ENCODE results near the gene ATP13A3. TPM values are rescaled to one million over a fixed set of nuclear protein-coding genes. Genes with fewer than 3 reads are reported as not detected.

Gene ATP13A3
- total and polyA plus RNA-seq, 4 donors = 26.6 to 166 (median 75.5) TPM

DNA sequence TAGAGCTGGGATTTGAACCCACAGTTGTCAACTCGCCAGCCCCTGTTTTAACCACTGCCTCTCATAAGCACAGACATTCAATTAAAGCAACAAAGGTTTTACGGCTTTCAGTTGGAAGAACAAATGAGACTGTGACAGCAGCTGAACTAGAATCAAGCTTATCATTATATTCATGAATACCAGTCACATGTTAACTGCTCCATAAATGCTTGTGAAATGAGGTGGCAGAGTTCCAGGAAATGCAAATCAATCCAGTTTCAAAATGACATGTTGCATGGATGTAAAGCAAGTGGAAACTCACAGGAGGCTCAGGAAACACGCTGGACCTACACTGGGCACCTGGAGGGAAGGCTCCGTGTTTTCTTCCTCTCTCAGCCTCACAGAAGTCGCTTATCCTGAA, 91.6 kb downstream of the ATP13A3 start:
- TF ChIP-seq, protein P1, sequence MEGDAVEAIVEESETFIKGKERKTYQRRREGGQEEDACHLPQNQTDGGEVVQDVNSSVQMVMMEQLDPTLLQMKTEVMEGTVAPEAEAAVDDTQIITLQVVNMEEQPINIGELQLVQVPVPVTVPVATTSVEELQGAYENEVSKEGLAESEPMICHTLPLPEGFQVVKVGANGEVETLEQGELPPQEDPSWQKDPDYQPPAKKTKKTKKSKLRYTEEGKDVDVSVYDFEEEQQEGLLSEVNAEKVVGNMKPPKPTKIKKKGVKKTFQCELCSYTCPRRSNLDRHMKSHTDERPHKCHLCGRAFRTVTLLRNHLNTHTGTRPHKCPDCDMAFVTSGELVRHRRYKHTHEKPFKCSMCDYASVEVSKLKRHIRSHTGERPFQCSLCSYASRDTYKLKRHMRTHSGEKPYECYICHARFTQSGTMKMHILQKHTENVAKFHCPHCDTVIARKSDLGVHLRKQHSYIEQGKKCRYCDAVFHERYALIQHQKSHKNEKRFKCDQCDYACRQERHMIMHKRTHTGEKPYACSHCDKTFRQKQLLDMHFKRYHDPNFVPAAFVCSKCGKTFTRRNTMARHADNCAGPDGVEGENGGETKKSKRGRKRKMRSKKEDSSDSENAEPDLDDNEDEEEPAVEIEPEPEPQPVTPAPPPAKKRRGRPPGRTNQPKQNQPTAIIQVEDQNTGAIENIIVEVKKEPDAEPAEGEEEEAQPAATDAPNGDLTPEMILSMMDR (IDR thresholded peaks at IDR 0.05; ENCODE audit: control extremely low read depth, extremely low read depth) = no peak
- WGBS, 2 donors = 88 to 91% methylated on average over 5 of the region's 5 CpGs
- no peak overlapping the region for H3K9ac ChIP-seq (ENCODE audit: insufficient read depth in 1 of 2, low read length in 2 of 2)
- peaks cover 5 to 32% (median 23%) of the 10 kb centered on the region in 3 donors for H3K27me3 ChIP-seq (ENCODE audit: control insufficient read depth in 3 of 3, insufficient read depth in 3 of 3, low read length in 2 of 3)
- peaks cover 0 to 5% (median under 1%) of the 10 kb centered on the region in 4 donors for H3K9me3 ChIP-seq (ENCODE audit: control insufficient read depth in 4 of 4, insufficient read depth in 3 of 4, low read length in 3 of 4)
- ATAC-seq (ENCODE audit: insufficient read depth, low FRiP score) = no peak
- peak in 2 of 3 donors; percentile 44 to 49 for DNase-seq
- H3K4me3 ChIP-seq = no peak overlapping the region
- no peaks in the 10 kb centered on the region for H3K36me3 ChIP-seq (ENCODE audit: control insufficient read depth in 4 of 4, insufficient read depth in 4 of 4, low read length in 4 of 4)
- H3K27ac ChIP-seq (ENCODE audit: low read depth in 1 of 2, low read length in 1 of 2) = no peak overlapping the region
- peaks cover 0 to 29% (median 14%) of the 10 kb centered on the region in 5 donors for H3K4me1 ChIP-seq (ENCODE audit: control insufficient read depth in 5 of 5, insufficient read depth in 5 of 5, low read length in 5 of 5)

GRCh38 chr3:194392576-194392975, 94.2 kb downstream of the ATP13A3 start:
- WGBS, 2 donors = 87 to 90% methylated on average over 7 of the region's 7 CpGs
- H3K4me1 ChIP-seq (ENCODE audit: control insufficient read depth in 5 of 5, insufficient read depth in 5 of 5, low read length in 5 of 5) = peaks cover 0 to 17% (median 7%) of the 10 kb centered on the region in 5 donors
- no peak for DNase-seq
- no peak overlapping the region for H3K4me3 ChIP-seq
- peaks cover 2 to 11% (median 5%) of the 10 kb centered on the region in 3 donors for H3K27me3 ChIP-seq (ENCODE audit: control insufficient read depth in 3 of 3, insufficient read depth in 3 of 3, low read length in 2 of 3)
- H3K9ac ChIP-seq (ENCODE audit: insufficient read depth in 1 of 2, low read length in 2 of 2) = no peak overlapping the region
- ATAC-seq (ENCODE audit: insufficient read depth, low FRiP score) = no peak
- peaks cover 0 to 5% (median 0%) of the 10 kb centered on the region in 4 donors for H3K9me3 ChIP-seq (ENCODE audit: control insufficient read depth in 4 of 4, insufficient read depth in 3 of 4, low read length in 3 of 4)
- no peaks in the 10 kb centered on the region for H3K36me3 ChIP-seq (ENCODE audit: control insufficient read depth in 4 of 4, insufficient read depth in 4 of 4, low read length in 4 of 4)
- TF ChIP-seq, protein P1 (IDR thresholded peaks at IDR 0.05; ENCODE audit: control extremely low read depth, extremely low read depth) = no peak
- no peak overlapping the region for H3K27ac ChIP-seq (ENCODE audit: low read depth in 1 of 2, low read length in 1 of 2)

- Histone ChIP-seq H3K9me3 (ENCODE audit: control insufficient read depth in 4 of 4, insufficient read depth in 3 of 4, low read length in 3 of 4) (peaks cover 0 to 5% (median 0%) of the 10 kb centered on the region in 4 donors), H3K4me1 (ENCODE audit: control insufficient read depth in 5 of 5, insufficient read depth in 5 of 5, low read length in 5 of 5) (peaks cover 0 to under 1% (median 0%) of the 10 kb centered on the region in 5 donors), H3K4me3 (no peak overlapping the region), H3K36me3 (ENCODE audit: control insufficient read depth in 4 of 4, insufficient read depth in 4 of 4, low read length in 4 of 4) (no peaks in the 10 kb centered on the region), H3K9ac (ENCODE audit: insufficient read depth in 1 of 2, low read length in 2 of 2) (no peak overlapping the region), H3K27me3 (ENCODE audit: control insufficient read depth in 3 of 3, insufficient read depth in 3 of 3, low read length in 2 of 3) (peaks cover 0 to 6% (median 0%) of the 10 kb centered on the region in 3 donors), H3K27ac (ENCODE audit: low read depth in 1 of 2, low read length in 1 of 2) (no peak overlapping the region)
- TF ChIP-seq, protein P1 (IDR thresholded peaks at IDR 0.05; ENCODE audit: control extremely low read depth, extremely low read depth) = no peak
- ATAC-seq (ENCODE audit: insufficient read depth, low FRiP score) (no peak), DNase-seq (no peak)
Measured at GRCh38 chr3:194390835-194391234, 96.0 kb downstream of the ATP13A3 start.

DNA sequence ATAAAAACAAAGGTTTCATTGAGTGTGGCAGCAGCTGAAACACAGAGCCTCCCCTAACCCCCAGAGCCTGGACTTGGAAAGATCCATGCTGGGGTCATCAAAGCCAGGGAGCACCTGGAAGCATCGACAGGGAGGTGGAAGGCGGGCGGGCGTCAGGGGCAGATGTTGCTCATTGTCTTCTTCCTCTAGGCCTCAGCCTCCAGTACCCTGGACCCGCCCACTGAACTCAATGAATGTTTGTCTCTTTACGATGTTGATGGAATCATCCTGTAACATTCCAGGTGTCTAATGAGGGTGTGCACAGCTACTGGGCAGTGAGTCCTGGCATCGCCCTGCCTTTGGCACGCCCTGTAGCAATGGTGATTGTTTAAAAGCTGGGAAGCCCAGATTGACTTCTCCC, 97.5 kb downstream of the ATP13A3 start:
- ATAC-seq (ENCODE audit: insufficient read depth, low FRiP score) (no peak), DNase-seq (no peak)
- peaks cover 0 to 5% (median 0%) of the 10 kb centered on the region in 4 donors for H3K9me3 ChIP-seq (ENCODE audit: control insufficient read depth in 4 of 4, insufficient read depth in 3 of 4, low read length in 3 of 4)
- no peak overlapping the region for H3K9ac ChIP-seq (ENCODE audit: insufficient read depth in 1 of 2, low read length in 2 of 2)
- no peaks in the 10 kb centered on the region for H3K36me3 ChIP-seq (ENCODE audit: control insufficient read depth in 4 of 4, insufficient read depth in 4 of 4, low read length in 4 of 4)
- H3K27ac ChIP-seq (ENCODE audit: low read depth in 1 of 2, low read length in 1 of 2) = no peak overlapping the region
- no peak overlapping the region for H3K4me3 ChIP-seq
- TF ChIP-seq, protein P1 (IDR thresholded peaks at IDR 0.05; ENCODE audit: control extremely low read depth, extremely low read depth) = no peak
- H3K27me3 ChIP-seq (ENCODE audit: control insufficient read depth in 3 of 3, insufficient read depth in 3 of 3, low read length in 2 of 3) = no peaks in the 10 kb centered on the region
- 94 to 95% methylated on average over 8 of the region's 8 CpGs for WGBS, 2 donors
- H3K4me1 ChIP-seq (ENCODE audit: control insufficient read depth in 5 of 5, insufficient read depth in 5 of 5, low read length in 5 of 5) = no peaks in the 10 kb centered on the region

Data from lung (tissue), 12 donors.